ENCODE measurements around the gene PLXNC1.

- TF ChIP-seq CTCF (IDR thresholded peaks at IDR 0.05) (no peak), POLR2A (IDR thresholded peaks at IDR 0.05) (no peak)
Measured at GRCh38 chr12:94297096-94297699, 148.8 kb downstream of the PLXNC1 start.

All from upper lobe of left lung (tissue), 4 donors.